HG02970 (cell line): Measurements from ENCODE around the gene STING1.

Source experiments
- ATAC-seq: cut with Tn5 transposase; IDR thresholded peaks from one replicate; pipeline ENCODE4 v1.9.1; 2021; ENCODE audit warnings: mild to moderate bottlenecking, moderate library complexity, moderate number of reproducible peaks; ENCODE audit not compliant: unreplicated experiment, low FRiP score

STING1 gene

GRCh38 chr5:139470821-139471300 lies 11.7 kb downstream of the STING1 start, which contains the start of gene SMIM33:
Gene SMIM33, plus strand, starts transcription at chr5:139471004. Its CDS starts 118 bp downstream, at chr5:139471122.
- no peak for ATAC-seq

GRCh38 chr5:139468421-139468931 lies 14.1 kb downstream of the STING1 start:
- ATAC-seq, result no peak

GRCh38 chr5:139462586-139463276 lies 19.8 kb downstream of the STING1 start, which contains the start of gene ECSCR:
Gene ECSCR, minus strand, starts transcription at chr5:139462743. Its CDS starts 73 bp downstream, at chr5:139462670.
- no peak for ATAC-seq

- ATAC-seq, result no peak
These were observed 20.9 kb downstream of the STING1 start for GRCh38 chr5:139461698-139462097.

- no peak for ATAC-seq
These were observed 21.4 kb downstream of the STING1 start for GRCh38 chr5:139461176-139461575.

GRCh38 chr5:139460455-139460854 lies 22.1 kb downstream of the STING1 start:
- ATAC-seq, result no peak

- ATAC-seq, result no peak
These were observed 23.1 kb downstream of the STING1 start for GRCh38 chr5:139459451-139459934.

GRCh38 chr5:139458580-139459407 lies 23.8 kb downstream of the STING1 start:
- ATAC-seq, result no peak

- ATAC-seq, result no peak
These were observed 24.8 kb downstream of the STING1 start for GRCh38 chr5:139457653-139458306.

- ATAC-seq, result no peak
These were observed 25.3 kb downstream of the STING1 start for GRCh38 chr5:139457241-139457640.

GRCh38 chr5:139456776-139457175 lies 25.8 kb downstream of the STING1 start:
- no peak for ATAC-seq

- ATAC-seq, result no peak
These were observed 27.8 kb downstream of the STING1 start for GRCh38 chr5:139454568-139455290.

GRCh38 chr5:139453683-139454567 lies 28.6 kb downstream of the STING1 start:
- no peak for ATAC-seq

GRCh38 chr5:139451878-139452660 lies 30.5 kb downstream of the STING1 start:
- no peak for ATAC-seq

GRCh38 chr5:139451176-139451575 lies 31.4 kb downstream of the STING1 start:
- ATAC-seq, result no peak

GRCh38 chr5:139446956-139447779 lies 35.4 kb downstream of the STING1 start:
- ATAC-seq, result peak; percentile 50
